ENCODE data around the gene PHLDB1.
A peak's percentile ranks its signal among the peaks of the same experiment; 100 is the strongest.

The PHLDB1 gene

GRCh38 chr11:118607401-118608359, at the start of gene PHLDB1:
PHLDB1 (plus strand) TSS chr11:118607615; CDS start chr11:118613837, 6,222 bp downstream.
- Histone ChIP-seq H3K4me3 (ENCODE audit: low read depth in 1 of 2, low read length in 2 of 2) (peak within 1 kb of the TSS in 1 of 2 experiments; percentile 34; a peak in 2 of 4 replicates), H3K9ac (ENCODE audit: low read depth, low read length) (peak within 1 kb of the TSS; percentile 6; the same call in 1 of the 2 replicates), H4K20me1 (ENCODE audit: insufficient read depth, low read length) (peaks cover 9% of the 10 kb centered on the region), H3K4me1 (ENCODE audit: insufficient read depth, low read length) (peaks cover 24% of the 10 kb centered on the region), H3K27ac (ENCODE audit: low read length) (no peak within 1 kb of the TSS), H3K79me2 (ENCODE audit: insufficient read depth, low read length) (no peaks in the 10 kb centered on the region), H2AFZ (ENCODE audit: low read depth, low read length) (no peak within 1 kb of the TSS), H3K27me3 (ENCODE audit: insufficient read depth, low read length, poor library complexity) (peaks cover 61% of the 10 kb centered on the region), H3K9me3 (ENCODE audit: insufficient read depth, low read length, severe bottlenecking) (no peaks in the 10 kb centered on the region), H3K36me3 (ENCODE audit: insufficient read depth, low read length) (no peaks in the 10 kb centered on the region), H3K4me2 (ENCODE audit: insufficient read depth, low read length) (peak within 1 kb of the TSS; percentile 47)
- DNase-seq (peak; percentile 32), ATAC-seq (ENCODE audit: insufficient read depth, low read depth) (peak; percentile 9; the same call in 2 of the 3 replicates)
- peak; percentile 83 for TF ChIP-seq EZH2 (IDR thresholded peaks at IDR 0.05; ENCODE audit: borderline replicate concordance, low read depth, low read length, severe bottlenecking)
- peak; percentile 46 for TF ChIP-seq CTCF (IDR thresholded peaks at IDR 0.05; ENCODE audit: borderline replicate concordance, extremely low read depth, low read length, poor library complexity, severe bottlenecking)

- ATAC-seq (ENCODE audit: insufficient read depth, low read depth): no peak
- Histone ChIP-seq H3K9ac (ENCODE audit: low read depth, low read length) (no peak overlapping the region), H3K27me3 (ENCODE audit: insufficient read depth, low read length, poor library complexity) (no peaks in the 10 kb centered on the region), H3K36me3 (ENCODE audit: insufficient read depth, low read length) (peaks cover 6% of the 10 kb centered on the region; the same call in 1 of the 2 replicates), H2AFZ (ENCODE audit: low read depth, low read length) (no peak overlapping the region), H3K4me1 (ENCODE audit: insufficient read depth, low read length) (peaks cover 24% of the 10 kb centered on the region), H4K20me1 (ENCODE audit: insufficient read depth, low read length) (no peaks in the 10 kb centered on the region), H3K79me2 (ENCODE audit: insufficient read depth, low read length) (no peaks in the 10 kb centered on the region), H3K9me3 (ENCODE audit: insufficient read depth, low read length, severe bottlenecking) (no peaks in the 10 kb centered on the region), H3K4me3 (ENCODE audit: low read depth in 1 of 2, low read length in 2 of 2) (no peak overlapping the region), H3K27ac (ENCODE audit: low read length) (no peak overlapping the region), H3K4me2 (ENCODE audit: insufficient read depth, low read length) (no peak overlapping the region)
- TF ChIP-seq EZH2 (IDR thresholded peaks at IDR 0.05; ENCODE audit: borderline replicate concordance, low read depth, low read length, severe bottlenecking): no peak
- TF ChIP-seq CTCF (IDR thresholded peaks at IDR 0.05; ENCODE audit: borderline replicate concordance, extremely low read depth, low read length, poor library complexity, severe bottlenecking): no peak
- DNase-seq: no peak
Observed at GRCh38 chr11:118560806-118561205, 46.6 kb upstream of the PHLDB1 start.

- 0 out of 2 replicates have a peak overlapping the region, but pooled peaks have one; percentile 41 for H3K27ac ChIP-seq (ENCODE audit: low read length)
- ATAC-seq (ENCODE audit: insufficient read depth, low read depth) (no peak), DNase-seq (no peak)
- H3K9me3 ChIP-seq (ENCODE audit: insufficient read depth, low read length, severe bottlenecking): no peaks in the 10 kb centered on the region
- H3K36me3 ChIP-seq (ENCODE audit: insufficient read depth, low read length): 0 out of 2 replicates have a peak, but pooled peaks cover 3% of the 10 kb centered on the region
- no peaks in the 10 kb centered on the region for H4K20me1 ChIP-seq (ENCODE audit: insufficient read depth, low read length)
- H3K4me3 ChIP-seq (ENCODE audit: low read depth in 1 of 2, low read length in 2 of 2): peak overlapping the region in 1 of 2 experiments; percentile 62; a peak in 2 of 4 replicates
- H3K27me3 ChIP-seq (ENCODE audit: insufficient read depth, low read length, poor library complexity): no peaks in the 10 kb centered on the region
- peak overlapping the region; percentile 84 for H3K4me2 ChIP-seq (ENCODE audit: insufficient read depth, low read length)
- peak overlapping the region; percentile 60 for H2AFZ ChIP-seq (ENCODE audit: low read depth, low read length)
- peak overlapping the region; percentile 24; the same call in 1 of the 2 replicates for H3K9ac ChIP-seq (ENCODE audit: low read depth, low read length)
- no peak for TF ChIP-seq EZH2 (IDR thresholded peaks at IDR 0.05; ENCODE audit: borderline replicate concordance, low read depth, low read length, severe bottlenecking)
- TF ChIP-seq CTCF (IDR thresholded peaks at IDR 0.05; ENCODE audit: borderline replicate concordance, extremely low read depth, low read length, poor library complexity, severe bottlenecking): no peak
- H3K4me1 ChIP-seq (ENCODE audit: insufficient read depth, low read length): peaks cover 29% of the 10 kb centered on the region
- no peaks in the 10 kb centered on the region for H3K79me2 ChIP-seq (ENCODE audit: insufficient read depth, low read length)
Observed at GRCh38 chr11:118565051-118565450, 42.4 kb upstream of the PHLDB1 start.

All from DND-41 (cell line).